Thymus (tissue), 11 donors: Measurements from ENCODE around the gene RNF213. TPM values are rescaled to one million over a fixed set of nuclear protein-coding genes. Genes with fewer than 3 reads are reported as not detected.

Experiments used
- DNase-seq, 9 donors: peaks; one replicate each; pipeline ENCODE4 v3.0.0-alpha.2; 2013; ENCODE audit warnings: low spot score in 9 of 9, low read depth in 6 of 9, missing footprints in 1 of 9
- H3K27ac ChIP-seq, 2 donors: one replicate each; pipeline ENCODE4 v1.5.1; 2013; ENCODE audit warnings: control low read depth in 1 of 2, low read depth in 1 of 2, low read length in 1 of 2, mild to moderate bottlenecking in 1 of 2, moderate library complexity in 1 of 2
- H3K27me3 ChIP-seq, 2 donors: one replicate each; pipeline ENCODE4 v1.5.1; 2013; ENCODE audit warnings: low read length in 1 of 2; ENCODE audit not compliant: control insufficient read depth in 2 of 2, insufficient read depth in 1 of 2
- H3K36me3 ChIP-seq, 2 donors: one replicate each; pipeline ENCODE4 v1.5.1; 2013; ENCODE audit warnings: low read length in 1 of 2, mild to moderate bottlenecking in 1 of 2, moderate library complexity in 1 of 2; ENCODE audit not compliant: control insufficient read depth in 2 of 2, insufficient read depth in 2 of 2
- H3K4me1 ChIP-seq, 2 donors: one replicate each; pipeline ENCODE4 v1.5.1; 2013; ENCODE audit warnings: low read length in 2 of 2; ENCODE audit not compliant: control insufficient read depth in 2 of 2, insufficient read depth in 2 of 2
- H3K4me3 ChIP-seq, 2 donors: one replicate each; pipeline ENCODE4 v1.5.1; 2013; ENCODE audit warnings: low read length in 2 of 2, control low read depth in 1 of 2, mild to moderate bottlenecking in 1 of 2
- H3K9me3 ChIP-seq, 2 donors: one replicate each; pipeline ENCODE4 v1.5.1; 2013; ENCODE audit warnings: low read length in 1 of 2, mild to moderate bottlenecking in 1 of 2; ENCODE audit not compliant: control insufficient read depth in 2 of 2, insufficient read depth in 1 of 2
- WGBS: extraction: QIAGEN DNeasy Blood & Tissue Kit; methylation state at CpG from one replicate; pipeline ENCODE4 v1.1.7; 2013; 5-methylcytosine and 5-hydroxymethylcytosine counted together
- polyA plus RNA-seq: library from polyadenylated mRNA; stranded (reverse); fragments of 200-250 nt; gene quantifications from one replicate; pipeline ENCODE4 v1.2.3, GENCODE V29; 2013
- total RNA-seq: library from RNA; stranded (reverse); fragments of 120-200 nt; gene quantifications from one replicate; pipeline ENCODE4 v1.2.4, GENCODE V29; 2013
- donor health status: healthy.

The RNF213 gene
- total and polyA plus RNA-seq, 2 donors, result 76.4 to 114 TPM

GRCh38 chr17:80223142-80223815 is 37.4 kb upstream of the RNF213 start:
- 97% methylated on average over 18 of the region's 18 CpGs for WGBS
- H3K9me3 ChIP-seq, result no peaks in the 10 kb centered on the region
- DNase-seq, result no peak
- H3K27ac ChIP-seq, result no peak overlapping the region
- no peak overlapping the region for H3K4me3 ChIP-seq
- H3K27me3 ChIP-seq, result peaks cover 14 to 20% of the 10 kb centered on the region in 2 donors
- peaks cover 0 to 3% of the 10 kb centered on the region in 2 donors for H3K36me3 ChIP-seq
- peaks cover 0 to 12% of the 10 kb centered on the region in 2 donors for H3K4me1 ChIP-seq

- Histone ChIP-seq H3K27me3 (peaks cover 14 to 20% of the 10 kb centered on the region in 2 donors), H3K27ac (no peak overlapping the region), H3K4me1 (peaks cover 0 to 12% of the 10 kb centered on the region in 2 donors), H3K36me3 (peaks cover 0 to 3% of the 10 kb centered on the region in 2 donors), H3K4me3 (no peak overlapping the region), H3K9me3 (no peaks in the 10 kb centered on the region)
- no peak for DNase-seq
- WGBS, result 98% methylated on average over 11 of the region's 11 CpGs
These were observed 36.7 kb upstream of the RNF213 start for GRCh38 chr17:80223838-80224497.

- Histone ChIP-seq H3K27ac (no peak overlapping the region), H3K27me3 (peaks cover 14 to 20% of the 10 kb centered on the region in 2 donors), H3K36me3 (peaks cover 0 to 3% of the 10 kb centered on the region in 2 donors), H3K4me3 (no peak overlapping the region), H3K9me3 (no peaks in the 10 kb centered on the region), H3K4me1 (peaks cover 0 to 5% of the 10 kb centered on the region in 2 donors)
- WGBS, result 95% methylated on average over 6 of the region's 6 CpGs
- DNase-seq, result no peak
These were observed 36.0 kb upstream of the RNF213 start for GRCh38 chr17:80224683-80225082.

- Histone ChIP-seq H3K4me1 (peaks cover 0 to 2% of the 10 kb centered on the region in 2 donors), H3K4me3 (no peak overlapping the region), H3K27me3 (peaks cover 11 to 16% of the 10 kb centered on the region in 2 donors), H3K36me3 (peaks cover 0 to 3% of the 10 kb centered on the region in 2 donors), H3K27ac (no peak overlapping the region), H3K9me3 (no peaks in the 10 kb centered on the region)
- 94% methylated on average over 6 of the region's 6 CpGs for WGBS
- DNase-seq, result no peak
These were observed 35.4 kb upstream of the RNF213 start for GRCh38 chr17:80225230-80225629.

- Histone ChIP-seq H3K27ac (no peak overlapping the region), H3K27me3 (peaks cover 0 to 2% of the 10 kb centered on the region in 2 donors), H3K36me3 (peaks cover 0 to 3% of the 10 kb centered on the region in 2 donors), H3K4me1 (no peaks in the 10 kb centered on the region), H3K9me3 (peaks cover 0 to 1% of the 10 kb centered on the region in 2 donors), H3K4me3 (no peak overlapping the region)
- DNase-seq, result no peak
- WGBS, result 97% methylated on average over 4 of the region's 4 CpGs
These were observed 33.5 kb upstream of the RNF213 start for GRCh38 chr17:80227156-80227555.

- no peak overlapping the region for H3K4me3 ChIP-seq
- peaks cover 0 to 2% of the 10 kb centered on the region in 2 donors for H3K27me3 ChIP-seq
- whole genome bisulfite sequencing, result 97% methylated on average over 11 of the region's 11 CpGs
- peaks cover 0 to 4% of the 10 kb centered on the region in 2 donors for H3K9me3 ChIP-seq
- DNase-seq, result no peak
- no peaks in the 10 kb centered on the region for H3K4me1 ChIP-seq
- peaks cover 0 to 3% of the 10 kb centered on the region in 2 donors for H3K36me3 ChIP-seq
- no peak overlapping the region for H3K27ac ChIP-seq
These were observed 33.0 kb upstream of the RNF213 start for GRCh38 chr17:80227666-80228065.

GRCh38 chr17:80228477-80228876 is 32.2 kb upstream of the RNF213 start:
- Histone ChIP-seq H3K36me3 (peaks cover 0 to 3% of the 10 kb centered on the region in 2 donors), H3K4me3 (no peak overlapping the region), H3K9me3 (peaks cover 1 to 11% of the 10 kb centered on the region in 2 donors), H3K4me1 (no peaks in the 10 kb centered on the region), H3K27ac (no peak overlapping the region), H3K27me3 (no peaks in the 10 kb centered on the region)
- DNase-seq, result no peak
- WGBS, result 93% methylated on average over 14 of the region's 14 CpGs

GRCh38 chr17:80229011-80229410 is 31.6 kb upstream of the RNF213 start:
- DNase-seq, result no peak
- Histone ChIP-seq H3K36me3 (peaks cover 0 to 3% of the 10 kb centered on the region in 2 donors), H3K4me1 (no peaks in the 10 kb centered on the region), H3K9me3 (peaks cover 1 to 14% of the 10 kb centered on the region in 2 donors), H3K27me3 (no peaks in the 10 kb centered on the region), H3K4me3 (no peak overlapping the region), H3K27ac (no peak overlapping the region)
- 86% methylated on average over 4 of the region's 4 CpGs for WGBS

GRCh38 chr17:80232438-80232837 is 28.2 kb upstream of the RNF213 start:
- peaks cover 1 to 17% of the 10 kb centered on the region in 2 donors for H3K9me3 ChIP-seq
- no peak overlapping the region for H3K4me3 ChIP-seq
- 98% methylated on average over 1 of the region's 1 CpG for WGBS
- H3K27ac ChIP-seq, result no peak overlapping the region
- H3K4me1 ChIP-seq, result no peaks in the 10 kb centered on the region
- no peak for DNase-seq
- peaks cover 0 to 3% of the 10 kb centered on the region in 2 donors for H3K36me3 ChIP-seq
- H3K27me3 ChIP-seq, result no peaks in the 10 kb centered on the region
